ENCODE results near the gene DRICH1. TPM values are rescaled to one million over a fixed set of nuclear protein-coding genes. Genes with fewer than 3 reads are reported as not detected.
"Not testable (repeated sequence)": the region's sequence is repeated elsewhere in the genome, so short reads cannot be mapped to it uniquely, and the experiment has no call there.

Gene DRICH1
- total RNA-seq, 1 donor from 2014 or later, result not detected

GRCh38 chr22:23675502-23676415, 43.6 kb upstream of the DRICH1 start:
- FAIRE-seq (no peak), DNase-seq (ENCODE audit: low read depth) (no peak)
- Histone ChIP-seq H3K27me3 (ENCODE audit: control insufficient read depth, insufficient read depth, low read length) (no peaks in the 10 kb centered on the region), H3K4me3 (ENCODE audit: low read depth, low read length) (no peak overlapping the region), H3K36me3 (ENCODE audit: control insufficient read depth, insufficient read depth, low read length) (no peaks in the 10 kb centered on the region)
- TF ChIP-seq CTCF (IDR thresholded peaks at IDR 0.05; ENCODE audit: insufficient read depth, low read length, severe bottlenecking), result no peak

- not testable (repeated sequence) for H3K27me3 ChIP-seq (ENCODE audit: control insufficient read depth, insufficient read depth, low read length); H3K4me3 ChIP-seq (ENCODE audit: low read depth, low read length); DNase-seq (ENCODE audit: low read depth); H3K36me3 ChIP-seq (ENCODE audit: control insufficient read depth, insufficient read depth, low read length)
- peak; percentile 60 for FAIRE-seq
Observed at GRCh38 chr22:23674886-23675501, 42.9 kb upstream of the DRICH1 start.

- Histone ChIP-seq H3K4me3 (ENCODE audit: low read depth, low read length) (no peak overlapping the region), H3K27me3 (ENCODE audit: control insufficient read depth, insufficient read depth, low read length) (no peaks in the 10 kb centered on the region), H3K36me3 (ENCODE audit: control insufficient read depth, insufficient read depth, low read length) (no peaks in the 10 kb centered on the region)
- FAIRE-seq (peak; percentile 50), DNase-seq (ENCODE audit: low read depth) (no peak)
- no peak for TF ChIP-seq CTCF (IDR thresholded peaks at IDR 0.05; ENCODE audit: insufficient read depth, low read length, severe bottlenecking)
Observed at GRCh38 chr22:23673826-23674690, 41.9 kb upstream of the DRICH1 start.

- DNase-seq (ENCODE audit: low read depth) (no peak), FAIRE-seq (no peak)
- Histone ChIP-seq H3K4me3 (ENCODE audit: low read depth, low read length) (no peak overlapping the region), H3K27me3 (ENCODE audit: control insufficient read depth, insufficient read depth, low read length) (no peaks in the 10 kb centered on the region), H3K36me3 (ENCODE audit: control insufficient read depth, insufficient read depth, low read length) (no peaks in the 10 kb centered on the region)
- no peak for TF ChIP-seq CTCF (IDR thresholded peaks at IDR 0.05; ENCODE audit: insufficient read depth, low read length, severe bottlenecking)
Observed at GRCh38 chr22:23673050-23673620, 41.0 kb upstream of the DRICH1 start.

- DNase-seq (ENCODE audit: low read depth); H3K36me3 ChIP-seq (ENCODE audit: control insufficient read depth, insufficient read depth, low read length); H3K27me3 ChIP-seq (ENCODE audit: control insufficient read depth, insufficient read depth, low read length); H3K4me3 ChIP-seq (ENCODE audit: low read depth, low read length): not testable (repeated sequence)
- FAIRE-seq, result peak; percentile 18
Observed at GRCh38 chr22:23672307-23673049, 40.4 kb upstream of the DRICH1 start.

DNA sequence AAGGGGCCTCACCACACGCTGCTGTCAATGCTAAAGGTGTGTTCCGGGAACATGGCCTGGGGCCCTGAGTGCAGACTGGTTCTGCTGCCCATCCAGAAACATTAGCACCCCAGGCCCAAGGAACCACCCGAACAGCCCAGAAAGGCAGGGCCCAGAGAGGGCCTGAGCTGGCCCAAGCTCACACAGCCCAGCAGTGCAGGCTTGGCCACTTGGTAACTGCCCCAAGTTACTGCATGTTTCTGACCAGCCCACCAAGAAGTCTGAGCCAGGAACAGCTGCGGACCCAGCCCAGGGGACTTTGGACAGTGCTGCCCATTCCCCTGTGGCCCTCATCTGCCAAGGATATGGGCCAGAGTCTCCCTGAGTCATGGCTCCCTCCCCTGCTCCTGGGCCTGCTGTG, 39.3 kb upstream of the DRICH1 start:
- H3K36me3 ChIP-seq (ENCODE audit: control insufficient read depth, insufficient read depth, low read length); H3K27me3 ChIP-seq (ENCODE audit: control insufficient read depth, insufficient read depth, low read length); H3K4me3 ChIP-seq (ENCODE audit: low read depth, low read length); DNase-seq (ENCODE audit: low read depth); FAIRE-seq: not testable (repeated sequence)
